Measurements from ENCODE around the gene DSCAML1.
"Not testable (repeated sequence)": the region's sequence is repeated elsewhere in the genome, so short reads cannot be mapped to it uniquely, and the experiment has no call there.

DSCAML1 gene

GRCh38 chr11:117817368-117818040, 20.5 kb upstream of the DSCAML1 start:
- peak; percentile 94 for DNase-seq

GRCh38 chr11:117816846-117817367, 19.9 kb upstream of the DSCAML1 start:
- peak; percentile 67 for DNase-seq

DNA sequence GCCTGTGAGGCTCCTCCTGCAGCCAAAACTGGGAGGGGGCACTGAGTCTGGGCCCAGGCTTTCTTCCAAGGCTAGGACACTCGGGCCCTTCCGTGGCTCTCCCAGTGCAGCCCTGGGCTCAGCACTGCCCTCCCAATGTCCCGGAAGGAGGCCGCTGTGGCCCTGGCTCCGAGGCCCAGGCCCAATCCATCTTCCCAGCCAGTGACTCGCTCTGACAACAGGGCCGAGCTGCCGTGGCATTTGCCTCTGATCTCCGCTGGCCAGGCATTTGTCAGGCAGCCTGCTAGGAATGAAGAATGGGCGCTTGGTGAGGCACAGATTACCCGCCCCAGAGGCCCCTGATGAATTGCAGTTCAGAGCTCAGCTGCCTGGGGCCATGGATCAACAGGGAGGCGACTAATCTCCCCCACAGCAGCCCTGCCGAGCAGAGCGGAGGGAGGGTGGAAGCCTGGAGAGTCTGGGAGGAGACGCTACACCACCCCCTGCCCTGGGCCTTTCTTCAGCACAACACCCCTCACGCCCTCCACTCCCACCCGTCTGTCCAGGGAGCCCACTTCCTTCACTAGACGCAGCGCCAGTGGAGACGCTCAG, 19.2 kb upstream of the DSCAML1 start:
- peak; percentile 97 for DNase-seq

- DNase-seq = no peak
Measured at GRCh38 chr11:117815262-117815803, 18.3 kb upstream of the DSCAML1 start.

GRCh38 chr11:117814766-117815261, 17.8 kb upstream of the DSCAML1 start:
- peak; percentile 99 for DNase-seq

- DNase-seq = no peak
Measured at GRCh38 chr11:117814204-117814765, 17.3 kb upstream of the DSCAML1 start.

DNA sequence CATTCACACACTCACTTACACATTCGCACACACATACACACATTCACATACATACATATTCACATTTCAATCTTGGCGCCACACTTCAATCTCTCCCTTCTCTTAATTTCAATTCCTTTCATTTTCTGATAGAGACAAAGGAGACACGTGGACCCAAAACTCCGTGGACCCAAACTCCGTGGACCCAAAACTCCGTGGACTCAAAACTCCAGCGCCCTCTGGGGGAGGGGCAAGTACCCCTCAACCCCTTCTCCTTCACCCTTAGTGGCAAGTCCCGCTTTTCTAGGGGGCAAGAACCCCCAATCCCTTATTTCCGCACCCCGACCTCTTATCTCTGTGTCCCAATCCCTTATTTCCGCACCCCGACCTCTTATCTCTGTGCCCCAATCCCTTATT, 13.0 kb upstream of the DSCAML1 start:
- DNase-seq = not testable (repeated sequence)

GRCh38 chr11:117809236-117810055, 12.4 kb upstream of the DSCAML1 start:
- peak; percentile 87 for DNase-seq

GRCh38 chr11:117808784-117809183, 11.8 kb upstream of the DSCAML1 start:
- no peak for DNase-seq

GRCh38 chr11:117807482-117808327, 10.7 kb upstream of the DSCAML1 start:
- peak; percentile 75 for DNase-seq

DNA sequence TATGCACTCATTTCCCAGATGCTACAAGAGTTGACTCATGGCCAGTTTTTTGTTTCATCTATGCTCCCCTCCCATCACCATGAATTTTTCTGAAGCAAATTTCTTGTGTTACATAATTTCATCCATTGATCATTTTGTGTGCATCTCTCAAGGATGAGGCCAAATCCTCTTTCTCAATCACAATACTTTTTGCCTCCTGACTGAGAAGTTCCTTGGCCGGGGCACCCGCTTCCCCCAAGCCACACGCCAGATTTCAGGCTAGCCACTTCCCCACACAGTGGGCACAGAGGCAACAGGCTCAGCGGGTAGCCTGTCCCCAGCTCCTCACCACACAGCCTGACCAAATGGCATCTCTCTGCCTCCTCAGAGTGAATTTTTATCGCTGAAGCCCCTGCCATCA, 9.8 kb upstream of the DSCAML1 start:
- no peak for DNase-seq

- DNase-seq = no peak
Measured at GRCh38 chr11:117805045-117805444, 8.0 kb upstream of the DSCAML1 start.

DNA sequence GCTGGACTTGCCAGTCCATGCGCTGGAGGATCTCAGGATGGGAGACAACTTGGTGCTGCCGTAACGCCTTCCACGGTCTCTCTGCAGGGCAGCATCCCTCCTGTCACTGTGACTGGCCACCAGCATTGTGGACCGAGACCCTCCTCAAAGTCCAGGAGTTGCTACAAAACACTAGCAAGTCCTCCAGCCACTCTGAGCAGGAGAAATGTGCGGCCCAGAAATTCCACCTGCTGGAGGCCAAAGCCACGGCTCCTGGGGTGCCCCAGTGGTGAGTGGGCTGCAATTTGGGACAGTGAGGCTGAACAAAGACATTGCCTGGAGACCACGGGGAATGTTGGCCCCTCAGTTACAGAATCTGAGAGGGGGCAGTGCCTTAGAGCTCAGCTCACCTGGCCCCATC, 6.9 kb upstream of the DSCAML1 start:
- no peak for DNase-seq

DNA sequence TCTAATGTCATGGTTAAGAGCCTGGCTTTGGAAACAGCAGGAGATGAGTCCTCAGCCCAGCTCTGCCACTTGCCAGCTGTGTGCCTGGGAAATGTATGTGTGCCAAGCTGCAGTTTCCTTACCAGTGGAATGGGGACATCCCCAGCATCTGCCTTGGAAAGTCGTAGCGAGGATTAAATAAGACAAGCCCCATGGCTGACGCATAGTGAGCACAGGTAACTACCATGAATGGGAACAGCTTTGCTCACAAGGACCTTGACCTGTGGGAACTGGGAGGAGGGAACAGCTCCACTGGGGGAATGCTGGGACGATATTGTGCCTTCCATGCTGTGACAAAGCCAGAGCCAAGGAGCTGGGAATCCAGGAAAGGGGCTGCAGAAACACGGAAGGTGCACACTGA, 2.6 kb upstream of the DSCAML1 start:
- peak; percentile 19 for DNase-seq

DNA sequence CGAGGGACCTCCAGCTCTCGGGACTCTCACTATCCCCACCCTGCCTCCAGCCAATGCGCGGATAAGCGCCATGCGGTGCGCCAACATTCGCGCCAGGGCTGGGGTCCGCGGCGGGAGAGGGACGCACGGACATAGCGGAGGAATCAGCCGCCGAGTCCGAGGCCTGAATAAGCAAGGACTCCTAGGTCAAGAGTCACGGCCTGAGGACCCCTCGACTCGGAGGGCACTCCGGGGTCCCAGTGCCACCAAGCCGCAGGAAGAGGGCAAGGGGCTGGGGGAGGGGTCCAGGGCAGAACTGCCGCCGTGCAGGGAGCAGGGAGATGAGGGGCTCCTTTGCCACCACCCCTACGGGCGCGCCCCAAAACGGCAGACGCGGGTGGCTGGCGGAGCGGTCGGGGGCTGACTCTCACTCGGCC, 552 bp downstream of the DSCAML1 start:
- DNase-seq = no peak

DNA sequence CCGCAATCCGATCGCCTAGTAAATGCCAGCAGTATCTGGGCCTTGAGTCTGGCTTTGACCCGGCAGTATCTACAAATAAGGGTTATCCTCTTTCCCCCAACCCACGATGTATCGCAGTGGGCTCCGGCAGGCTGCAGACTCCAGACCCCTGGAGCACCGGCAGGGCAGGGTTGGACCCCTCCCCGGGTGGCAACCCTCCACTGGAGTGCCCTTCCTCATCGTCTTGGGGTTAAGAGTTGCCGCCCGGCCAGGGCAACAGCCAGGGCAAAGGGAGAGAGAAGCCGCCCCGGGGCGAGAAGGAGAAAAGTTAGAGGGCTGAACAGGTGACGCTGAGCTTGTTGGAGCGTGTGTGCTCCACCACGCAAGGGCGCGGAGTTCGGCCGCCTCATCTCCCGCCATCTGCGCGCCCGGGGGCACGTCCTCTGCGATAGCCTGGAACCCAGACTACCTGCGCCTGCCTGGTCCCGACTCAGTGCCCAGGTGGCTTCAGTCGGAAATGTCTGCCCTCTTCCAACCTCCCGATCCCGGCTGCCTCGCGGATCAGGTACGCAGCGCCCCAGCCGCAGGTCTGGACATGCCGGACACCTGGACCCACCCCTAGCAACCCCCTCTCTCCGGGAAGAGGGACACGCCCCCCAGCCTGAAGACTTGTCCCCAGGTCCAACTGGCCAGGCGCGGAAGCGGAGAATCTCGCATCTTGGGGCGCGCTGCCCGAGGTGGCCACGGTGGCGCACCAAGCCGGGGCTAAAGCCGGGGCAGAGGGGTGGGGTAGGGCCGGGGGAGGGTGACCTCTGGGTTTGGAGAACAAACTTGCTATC, 1.2 kb downstream of the DSCAML1 start:
- DNase-seq = peak; percentile 50

- no peak for DNase-seq
Measured at GRCh38 chr11:117794772-117795629, 2.0 kb downstream of the DSCAML1 start.

- no peak for DNase-seq
Measured at GRCh38 chr11:117794135-117794534, 2.9 kb downstream of the DSCAML1 start.

GRCh38 chr11:117793583-117793982, 3.4 kb downstream of the DSCAML1 start:
- DNase-seq = no peak

GRCh38 chr11:117792992-117793391, 4.0 kb downstream of the DSCAML1 start:
- peak; percentile 30 for DNase-seq

All from NCI-H69 (cell line).